ENCODE results near the gene IREB2.

Gene IREB2

DNA sequence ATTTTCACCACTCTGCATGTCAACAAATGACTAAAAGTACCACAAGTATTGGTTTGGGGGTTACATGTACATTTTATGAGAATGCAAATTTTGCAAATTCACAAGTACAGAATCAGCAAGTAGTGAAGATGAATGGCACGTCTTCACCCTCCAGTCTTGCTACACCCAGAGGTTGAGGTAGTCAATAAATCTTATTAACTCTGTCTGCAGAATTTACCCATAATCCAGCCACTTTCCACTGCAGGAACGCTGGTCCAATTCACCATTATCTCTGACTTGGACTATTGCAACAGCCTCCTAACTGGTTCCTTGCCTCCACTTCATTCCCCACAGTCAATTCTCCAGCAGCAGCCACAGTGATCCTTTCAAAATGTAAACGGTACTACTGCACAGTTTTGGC, 112.8 kb downstream of the IREB2 start:
- DNase-seq (ENCODE audit: low spot score), result no peak
